CD14-positive monocyte (primary cell): ENCODE data around the gene CLEC1B. TPM values are rescaled to one million over a fixed set of nuclear protein-coding genes. Genes with fewer than 3 reads are reported as not detected.

Source experiments
- DNase-seq, 3 donors: peaks; one replicate each; pipeline ENCODE4 v3.0.0-alpha.2; 2011 to 2022
- H2AFZ ChIP-seq: 2 replicates; pipeline ENCODE4 v1.6.0; 2012; ENCODE audit warnings: mild to moderate bottlenecking, low read depth, low read length, inconsistent platforms; ENCODE audit not compliant: insufficient read depth, poor library complexity, severe bottlenecking
- H3K27ac ChIP-seq, 2 donors: 1 replicate in 1 of 2; 2 replicates in 1 of 2; pipeline ENCODE4 v1.5.1; 2012 to 2013; ENCODE audit warnings: low read length in 2 of 2, control low read depth in 1 of 2, inconsistent platforms in 1 of 2, low read depth in 1 of 2, mild to moderate bottlenecking in 1 of 2
- H3K27me3 ChIP-seq, 2 donors: one replicate each; pipeline versions ENCODE4 v1.6.0 to v1.6.1; 2011 to 2013; ENCODE audit warnings: low read length in 2 of 2; ENCODE audit not compliant: control insufficient read depth in 2 of 2, insufficient read depth in 2 of 2
- H3K36me3 ChIP-seq, 2 donors: replicated peaks in 1 of 2; 1 replicate in 1 of 2; 2 replicates in 1 of 2; pipeline versions ENCODE4 v1.5.1 to v1.6.1; 2012 to 2013; ENCODE audit warnings: low read length in 2 of 2, control low read depth in 1 of 2, inconsistent platforms in 1 of 2, mild to moderate bottlenecking in 1 of 2; ENCODE audit not compliant: insufficient read depth in 2 of 2, control insufficient read depth in 1 of 2
- H3K4me1 ChIP-seq, 2 donors: 1 replicate in 1 of 2; 2 replicates in 1 of 2; pipeline versions ENCODE4 v1.5.1 to v1.6.1; 2012 to 2013; ENCODE audit warnings: low read length in 2 of 2, control low read depth in 1 of 2, inconsistent platforms in 1 of 2, mild to moderate bottlenecking in 1 of 2, moderate library complexity in 1 of 2; ENCODE audit not compliant: insufficient read depth in 2 of 2, control insufficient read depth in 1 of 2
- H3K4me2 ChIP-seq: replicated peaks from 2 replicates; pipeline ENCODE3; 2012; ENCODE audit warnings: low read length, moderate library complexity, mild to moderate bottlenecking; ENCODE audit not compliant: poor library complexity, severe bottlenecking; ENCODE audit errors: extremely low read depth
- H3K4me3 ChIP-seq, 3 experiments: fragments of 200-600 bp in 1 of 3; sonication (generic) in 1 of 3; replicated peaks in 1 of 3; 1 replicate in 2 of 3; 2 replicates in 1 of 3; pipeline ENCODE4 v1.5.1; 2011 to 2013; ENCODE audit warnings: low read length in 3 of 3, mild to moderate bottlenecking in 3 of 3, control low read depth in 2 of 3, low read depth in 2 of 3, inconsistent platforms in 1 of 3, moderate library complexity in 1 of 3
- H3K79me2 ChIP-seq: 2 replicates; pipeline ENCODE4 v1.6.0; 2012; ENCODE audit warnings: mild to moderate bottlenecking, control low read depth, inconsistent platforms, low read length, moderate library complexity; ENCODE audit not compliant: insufficient read depth
- H3K9ac ChIP-seq: 2 replicates; pipeline ENCODE4 v1.6.0; 2017; ENCODE audit warnings: low read length, mild to moderate bottlenecking; ENCODE audit not compliant: insufficient read depth, poor library complexity, severe bottlenecking
- H3K9me3 ChIP-seq, 2 donors: replicated peaks in 1 of 2; 1 replicate in 1 of 2; 2 replicates in 1 of 2; pipeline versions ENCODE4 v1.5.1 to v1.6.1; 2012 to 2013; ENCODE audit warnings: low read length in 2 of 2, control low read depth in 1 of 2; ENCODE audit not compliant: control insufficient read depth in 1 of 2, insufficient read depth in 1 of 2
- H4K20me1 ChIP-seq: 2 replicates; pipeline ENCODE4 v1.6.0; 2012; ENCODE audit warnings: mild to moderate bottlenecking, low read length, control low read depth, moderate library complexity; ENCODE audit not compliant: insufficient read depth
- H3K27ac Mint-ChIP-seq, 7 donors: one replicate each; pipeline ENCODE4 v1.8.0; 2020; ENCODE audit warnings: mild to moderate bottlenecking in 7 of 7, mixed read lengths in 7 of 7, moderate library complexity in 6 of 7, inconsistent platforms in 2 of 7
- H3K27me3 Mint-ChIP-seq, 3 donors: one replicate each; pipeline ENCODE4 v1.8.0; 2021 to 2022; ENCODE audit warnings: low read depth in 3 of 3, mild to moderate bottlenecking in 3 of 3, mixed read lengths in 3 of 3, moderate library complexity in 3 of 3, inconsistent platforms in 1 of 3
- H3K36me3 Mint-ChIP-seq, 2 donors: one replicate each; pipeline ENCODE4 v1.8.0; 2020; ENCODE audit warnings: mixed read lengths in 2 of 2, inconsistent platforms in 1 of 2, mild to moderate bottlenecking in 1 of 2
- H3K4me1 Mint-ChIP-seq: one replicate; pipeline ENCODE4 v1.8.0; 2020; ENCODE audit warnings: mild to moderate bottlenecking, mixed read lengths
- H3K4me3 Mint-ChIP-seq, 2 donors: one replicate each; pipeline ENCODE4 v1.8.0; 2020; ENCODE audit warnings: mild to moderate bottlenecking in 2 of 2, mixed read lengths in 2 of 2, moderate library complexity in 1 of 2
- H3K9me3 Mint-ChIP-seq, 7 donors: one replicate each; pipeline ENCODE4 v1.8.0; 2020 to 2022; ENCODE audit warnings: mixed read lengths in 7 of 7, mild to moderate bottlenecking in 6 of 7, moderate library complexity in 6 of 7, inconsistent platforms in 2 of 7
- WGBS: methylation state at CpG from one replicate; pipeline ENCODE4 v1.1.5; 2013; ENCODE audit warnings: missing lambda C conversion rate; ENCODE audit not compliant: insufficient coverage; 5-methylcytosine and 5-hydroxymethylcytosine counted together
- intact Hi-C, 2 donors: fragments of 100-400 bp; cut with micrococcal nuclease; formaldehyde crosslinking; loops; one replicate each; pipeline versions ENCODE4 v1.15.0 to v1.15.1; 2023
- polyA plus RNA-seq, 3 donors: library from polyadenylated mRNA; depleted of rRNA in 1 of 3; unstranded in 2 of 3; stranded (reverse) in 1 of 3; fragments of 300-500 nt in 2 of 3; fragments of >200 nt in 1 of 3; fragmentation: Illumina TruSeq in 2 of 3; gene quantifications; 1 replicate in 2 of 3; 2 replicates in 1 of 3; pipeline ENCODE4 v1.2.3, GENCODE V29; 2012 to 2021
- TF ChIP-seq, protein P1 (sequence below): fragments of 200-600 bp; IDR thresholded peaks from one replicate; pipeline ENCODE4 v1.8.0; 2022; ENCODE audit warnings: antibody characterized with exemption, mild to moderate bottlenecking

Gene CLEC1B
- polyA plus RNA-seq, 3 donors = 3.5 to 3.9 TPM; not detected in 1

DNA sequence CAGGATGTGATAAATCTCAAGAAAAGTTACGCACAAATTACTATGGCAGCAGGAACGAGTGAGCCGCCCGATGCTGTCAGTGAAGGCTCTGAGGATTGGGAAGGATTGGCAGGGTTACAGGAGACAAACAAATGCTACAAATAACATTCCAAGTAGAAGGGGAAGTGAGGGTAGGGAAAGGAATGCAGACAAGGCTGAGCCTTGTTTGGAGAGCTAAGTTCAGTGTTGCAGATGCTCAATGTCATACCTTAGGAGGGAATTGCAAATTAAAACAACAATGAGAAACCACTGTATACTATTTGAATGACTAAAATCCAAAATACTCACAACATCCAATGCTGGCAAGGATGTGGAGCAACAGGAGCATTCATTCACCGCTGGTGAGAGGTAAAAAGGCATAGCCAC is 32.9 kb upstream of the CLEC1B start:
- Mint-ChIP-seq H3K4me1 (peaks cover 43% of the 10 kb centered on the region), H3K27ac (peak overlapping the region in 5 of 7 donors; percentile 27 to 58 (median 48)), H3K9me3 (no peaks in the 10 kb centered on the region), H3K36me3 (no peaks in the 10 kb centered on the region), H3K27me3 (peaks cover 0 to 2% (median 2%) of the 10 kb centered on the region in 3 donors), H3K4me3 (no peak overlapping the region)
- no peaks in the 10 kb centered on the region for H3K27me3 ChIP-seq
- no peaks in the 10 kb centered on the region for H3K79me2 ChIP-seq
- no peaks in the 10 kb centered on the region for H3K36me3 ChIP-seq
- no peak overlapping the region for H2AFZ ChIP-seq
- H3K4me1 ChIP-seq = peaks cover 31 to 35% of the 10 kb centered on the region in 2 donors
- H3K9me3 ChIP-seq = no peaks in the 10 kb centered on the region
- no peak overlapping the region for H3K9ac ChIP-seq
- H3K4me3 ChIP-seq = no peak overlapping the region
- no peak overlapping the region for H3K27ac ChIP-seq
- intact Hi-C loops = loop anchor here in 1 of 2 donors (5.0 kb wide), 1 partner anchor 106 kb away; no protein-coding TSS in a partner anchor
- no peak for DNase-seq
- no peak overlapping the region for H3K4me2 ChIP-seq
- H4K20me1 ChIP-seq = no peaks in the 10 kb centered on the region
- WGBS = no CpG with 5 or more reads among the region's 5 CpGs
- TF ChIP-seq, protein P1, sequence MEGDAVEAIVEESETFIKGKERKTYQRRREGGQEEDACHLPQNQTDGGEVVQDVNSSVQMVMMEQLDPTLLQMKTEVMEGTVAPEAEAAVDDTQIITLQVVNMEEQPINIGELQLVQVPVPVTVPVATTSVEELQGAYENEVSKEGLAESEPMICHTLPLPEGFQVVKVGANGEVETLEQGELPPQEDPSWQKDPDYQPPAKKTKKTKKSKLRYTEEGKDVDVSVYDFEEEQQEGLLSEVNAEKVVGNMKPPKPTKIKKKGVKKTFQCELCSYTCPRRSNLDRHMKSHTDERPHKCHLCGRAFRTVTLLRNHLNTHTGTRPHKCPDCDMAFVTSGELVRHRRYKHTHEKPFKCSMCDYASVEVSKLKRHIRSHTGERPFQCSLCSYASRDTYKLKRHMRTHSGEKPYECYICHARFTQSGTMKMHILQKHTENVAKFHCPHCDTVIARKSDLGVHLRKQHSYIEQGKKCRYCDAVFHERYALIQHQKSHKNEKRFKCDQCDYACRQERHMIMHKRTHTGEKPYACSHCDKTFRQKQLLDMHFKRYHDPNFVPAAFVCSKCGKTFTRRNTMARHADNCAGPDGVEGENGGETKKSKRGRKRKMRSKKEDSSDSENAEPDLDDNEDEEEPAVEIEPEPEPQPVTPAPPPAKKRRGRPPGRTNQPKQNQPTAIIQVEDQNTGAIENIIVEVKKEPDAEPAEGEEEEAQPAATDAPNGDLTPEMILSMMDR = no peak

DNA sequence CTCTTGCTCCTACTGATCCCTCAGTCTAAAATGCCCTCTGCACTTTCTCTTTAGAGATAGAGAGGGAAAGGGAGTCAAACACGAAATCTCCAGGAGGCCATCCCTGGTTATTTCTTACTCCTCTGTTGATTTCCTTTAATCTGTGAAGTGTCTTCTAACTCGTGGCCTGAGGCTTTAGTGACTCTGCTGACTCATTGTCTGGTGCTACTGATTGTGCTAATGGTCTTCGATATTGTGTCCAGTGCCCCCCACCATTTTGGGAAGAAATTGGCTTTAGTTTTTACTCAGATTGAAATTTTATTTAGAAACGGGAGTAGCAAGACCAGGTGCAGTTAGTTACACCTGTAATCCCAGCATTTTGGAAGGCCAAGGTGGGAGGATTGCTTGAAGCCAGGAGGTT is 32.4 kb upstream of the CLEC1B start:
- H3K36me3 Mint-ChIP-seq = no peaks in the 10 kb centered on the region
- H2AFZ ChIP-seq = peak overlapping the region; percentile 3

More for the DNA sequence above, 32.4 kb upstream of the CLEC1B start:
- Mint-ChIP-seq H3K27ac (peak overlapping the region in 3 of 7 donors; percentile 27 to 58 (median 54)), H3K4me3 (no peak overlapping the region), H3K9me3 (peaks cover 0 to under 1% (median 0%) of the 10 kb centered on the region in 7 donors), H3K27me3 (peaks cover 0 to 2% (median 2%) of the 10 kb centered on the region in 3 donors), H3K4me1 (peaks cover 44% of the 10 kb centered on the region)
- H3K9me3 ChIP-seq = no peaks in the 10 kb centered on the region
- intact Hi-C loops = loop anchor here in 1 of 2 donors (5.0 kb wide), 1 partner anchor 106 kb away; no protein-coding TSS in a partner anchor
- TF ChIP-seq, protein P1 = no peak
- no peak overlapping the region for H3K9ac ChIP-seq
- no peaks in the 10 kb centered on the region for H4K20me1 ChIP-seq
- DNase-seq = peak in 2 of 3 donors; percentile 28 to 30
- H3K4me2 ChIP-seq = no peak overlapping the region
- H3K4me3 ChIP-seq = no peak overlapping the region
- H3K4me1 ChIP-seq = peaks cover 33 to 37% of the 10 kb centered on the region in 2 donors
- no peaks in the 10 kb centered on the region for H3K79me2 ChIP-seq
- H3K27ac ChIP-seq = no peak overlapping the region
- H3K36me3 ChIP-seq = no peaks in the 10 kb centered on the region
- 33% methylated on average over 3 of the region's 4 CpGs for WGBS
- H3K27me3 ChIP-seq = no peaks in the 10 kb centered on the region
